GM19467 (cell line): ENCODE results near the gene SORCS2.

Source experiments
- ATAC-seq: cut with Tn5 transposase; IDR thresholded peaks from one replicate; pipeline ENCODE4 v1.9.1; 2021; ENCODE audit warnings: mild to moderate bottlenecking, moderate library complexity; ENCODE audit not compliant: unreplicated experiment

The SORCS2 gene

DNA sequence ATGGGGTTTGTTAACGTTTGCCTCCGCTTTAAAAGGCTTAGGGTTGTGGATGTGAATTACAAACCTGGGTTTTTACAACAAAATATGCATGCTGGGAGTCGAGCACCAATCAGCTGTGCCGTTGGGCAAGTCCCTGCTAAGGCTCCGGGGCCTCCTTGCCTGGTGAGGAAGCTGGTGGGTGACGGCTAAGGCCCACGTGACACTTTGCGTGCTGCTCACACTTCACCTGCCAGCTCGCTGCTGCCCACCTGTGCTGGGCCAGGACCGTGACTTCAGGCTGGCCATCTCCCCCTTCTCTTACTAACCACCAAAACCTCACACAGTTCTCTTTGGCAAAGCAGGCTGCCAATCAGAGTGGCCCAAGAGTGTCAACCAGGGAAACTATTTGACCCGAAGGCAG lies 569.0 kb downstream of the SORCS2 start:
- ATAC-seq, result no peak

DNA sequence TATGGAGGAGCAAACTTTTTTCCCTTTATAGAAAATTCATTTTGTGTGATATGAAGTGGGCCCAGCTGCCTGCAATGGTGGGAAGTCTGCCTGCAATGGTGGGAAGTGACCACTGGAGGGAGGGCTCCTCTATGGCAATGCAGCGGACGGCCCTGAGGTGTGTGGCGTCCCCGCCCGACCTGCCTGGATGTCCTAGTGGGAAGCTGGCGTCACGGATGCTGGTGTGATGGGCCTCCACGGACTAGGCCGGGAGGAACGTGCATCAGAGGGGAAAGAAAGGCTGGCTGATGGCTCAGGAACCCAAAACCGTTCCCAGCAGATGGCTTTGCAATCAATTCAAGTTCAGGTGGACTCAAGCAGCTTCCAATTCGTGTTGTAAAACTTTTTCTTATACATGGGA lies 569.4 kb downstream of the SORCS2 start:
- peak; percentile 91 for ATAC-seq

DNA sequence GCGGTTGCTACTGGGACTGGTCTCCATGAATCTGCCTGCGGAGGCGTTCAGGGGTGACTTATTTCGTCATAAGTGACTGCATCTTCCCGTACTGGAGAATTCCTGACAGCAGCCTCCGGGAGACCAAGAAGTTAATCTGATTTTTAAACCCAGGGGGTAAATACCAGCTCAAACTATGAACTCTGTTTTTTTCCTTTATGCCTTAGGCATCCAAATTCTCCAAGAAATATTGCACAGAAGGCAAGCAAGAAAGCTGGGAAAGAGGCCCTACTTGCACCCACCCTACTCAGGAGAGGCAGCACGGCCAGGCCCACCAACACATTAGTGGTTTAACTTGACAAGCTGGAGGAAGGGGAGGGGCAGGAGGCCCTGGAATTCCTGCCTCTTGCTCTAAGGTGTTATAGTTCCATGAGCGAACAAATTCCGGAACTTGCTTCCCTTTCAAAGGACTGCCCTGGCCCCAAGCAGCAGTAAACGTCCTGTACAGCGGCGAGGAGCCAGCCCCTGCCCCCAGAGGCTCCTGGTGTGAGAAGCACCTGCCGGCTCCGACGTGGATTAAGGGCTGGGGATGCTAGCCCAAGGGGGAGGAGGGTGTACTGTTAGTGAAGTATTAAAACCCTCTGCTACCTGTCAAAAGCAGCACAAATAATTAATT lies 570.2 kb downstream of the SORCS2 start:
- ATAC-seq, result no peak

DNA sequence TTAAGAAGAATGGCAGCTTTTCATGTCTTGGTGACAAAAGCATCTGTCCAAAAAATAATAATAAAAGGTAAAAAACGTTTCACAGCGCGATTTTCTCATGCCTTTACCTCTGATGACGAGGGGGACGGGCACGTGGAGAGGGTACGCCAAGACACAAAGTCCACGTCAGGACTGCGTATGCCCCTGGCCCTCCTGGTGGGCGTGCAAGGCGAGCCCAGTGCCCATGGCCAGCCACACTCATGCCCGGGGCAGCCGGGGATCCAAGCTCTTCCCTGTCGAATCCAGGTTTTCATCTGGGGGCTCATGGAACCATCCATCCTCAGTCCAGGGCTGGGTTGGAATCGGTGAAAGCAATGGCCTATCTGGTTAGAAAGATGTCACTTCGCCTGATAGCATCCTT lies 570.8 kb downstream of the SORCS2 start:
- no peak for ATAC-seq

DNA sequence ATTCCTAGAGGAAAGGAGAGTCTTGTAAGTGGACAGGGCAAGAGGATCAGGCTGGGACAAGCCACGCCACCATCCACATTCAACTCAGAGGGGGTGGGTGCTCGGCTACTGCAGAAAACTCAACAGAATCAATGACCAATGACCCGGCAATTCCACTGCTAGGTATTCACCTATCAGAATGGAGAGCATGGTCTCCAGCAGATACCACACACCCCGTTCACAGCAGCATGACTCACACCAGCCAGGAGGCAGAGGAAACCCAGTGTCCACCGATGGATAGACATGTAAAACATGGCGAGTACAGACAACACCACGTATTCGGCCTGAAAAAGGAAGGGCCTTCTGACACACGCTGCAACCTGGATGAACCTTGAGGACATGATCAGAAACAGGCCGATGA lies 571.5 kb downstream of the SORCS2 start:
- no peak for ATAC-seq

DNA sequence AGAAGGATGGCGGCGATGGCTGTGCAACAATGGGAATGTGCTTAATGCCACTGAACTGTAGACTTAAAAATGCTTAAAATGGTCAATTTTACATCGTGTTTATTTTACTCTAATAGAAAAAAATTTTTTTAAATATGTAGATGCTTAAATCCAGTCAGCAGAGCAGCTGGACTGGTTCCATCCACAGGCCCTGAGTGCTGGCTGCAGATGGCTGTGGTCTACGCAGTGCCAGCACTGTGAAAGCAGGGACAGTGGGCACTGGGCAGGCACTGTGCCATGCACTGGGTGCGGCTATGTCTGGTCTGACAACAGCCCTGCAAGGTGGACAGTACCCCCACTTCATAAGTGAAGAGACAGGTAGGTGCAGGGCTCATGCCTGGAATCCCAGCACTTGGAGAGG lies 572.1 kb downstream of the SORCS2 start:
- no peak for ATAC-seq

DNA sequence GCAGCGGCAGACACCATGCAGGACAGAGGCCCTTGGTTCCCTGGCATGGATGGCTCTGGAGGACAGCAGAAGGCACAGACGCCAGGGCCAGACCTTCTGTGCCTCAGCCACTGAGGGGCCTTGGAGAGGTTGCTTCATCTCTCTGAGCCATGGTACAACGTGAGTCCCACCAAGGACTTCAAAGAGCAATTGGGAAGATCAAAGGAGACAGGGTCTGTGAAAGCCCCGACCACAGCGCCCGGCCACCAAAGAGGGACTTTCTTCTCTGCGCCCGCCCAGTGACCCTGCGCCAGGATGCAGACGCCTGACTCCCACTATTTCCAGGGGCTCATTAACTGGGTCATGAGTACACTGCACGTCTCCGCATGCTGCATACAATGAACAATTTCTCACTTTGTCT lies 573.3 kb downstream of the SORCS2 start:
- no peak for ATAC-seq

DNA sequence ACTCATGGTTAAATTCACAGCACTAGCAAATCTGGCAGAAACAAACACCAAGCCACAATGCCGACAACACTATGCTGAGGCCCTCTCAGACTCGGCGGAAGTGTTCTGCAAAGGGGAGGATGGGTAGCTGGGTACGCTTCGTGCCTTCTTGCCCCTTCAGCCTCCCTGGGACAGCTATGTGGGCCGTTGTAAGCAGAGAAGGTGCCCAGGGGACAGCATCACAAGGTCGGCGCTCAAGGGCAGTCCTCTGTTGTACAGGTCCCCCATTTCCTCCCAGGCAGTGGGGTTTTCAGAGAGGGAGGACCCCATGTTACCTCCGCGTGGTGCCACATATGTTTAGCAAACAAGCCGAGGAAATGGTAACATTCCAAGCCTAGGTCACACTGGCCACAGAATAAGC lies 573.7 kb downstream of the SORCS2 start:
- no peak for ATAC-seq

DNA sequence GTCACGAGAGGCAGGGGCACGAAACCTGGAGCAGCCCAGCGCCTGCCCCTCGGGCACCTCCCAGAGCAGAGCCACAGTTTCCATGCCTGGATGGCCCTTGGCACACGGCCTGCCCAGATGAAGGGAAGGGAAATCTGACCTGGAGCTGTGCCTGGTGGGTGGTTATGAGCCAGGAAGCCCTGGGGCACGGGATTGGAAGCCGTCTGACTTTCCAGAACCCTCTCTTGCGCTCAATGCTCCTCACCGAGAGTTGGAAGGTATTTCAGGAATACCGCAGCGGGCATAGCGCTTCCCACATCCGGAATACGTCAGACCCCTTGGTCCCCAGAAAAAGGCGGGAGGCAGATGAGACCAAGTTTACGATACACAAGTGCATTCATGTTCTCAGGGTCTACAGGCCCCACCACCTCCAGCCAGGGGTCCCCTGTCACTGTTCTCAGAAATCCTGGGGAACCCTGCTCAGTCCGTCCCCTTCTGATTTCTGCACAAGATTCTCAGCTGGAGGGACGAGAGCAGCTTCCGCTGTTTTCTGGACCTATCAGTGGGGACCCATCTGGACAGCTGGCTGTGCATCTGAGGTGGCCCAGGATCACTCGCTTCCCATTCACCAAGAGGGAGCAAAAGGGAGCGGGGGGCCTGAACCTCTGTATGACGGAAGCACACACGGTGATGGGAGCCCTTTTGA lies 574.5 kb downstream of the SORCS2 start:
- no peak for ATAC-seq

DNA sequence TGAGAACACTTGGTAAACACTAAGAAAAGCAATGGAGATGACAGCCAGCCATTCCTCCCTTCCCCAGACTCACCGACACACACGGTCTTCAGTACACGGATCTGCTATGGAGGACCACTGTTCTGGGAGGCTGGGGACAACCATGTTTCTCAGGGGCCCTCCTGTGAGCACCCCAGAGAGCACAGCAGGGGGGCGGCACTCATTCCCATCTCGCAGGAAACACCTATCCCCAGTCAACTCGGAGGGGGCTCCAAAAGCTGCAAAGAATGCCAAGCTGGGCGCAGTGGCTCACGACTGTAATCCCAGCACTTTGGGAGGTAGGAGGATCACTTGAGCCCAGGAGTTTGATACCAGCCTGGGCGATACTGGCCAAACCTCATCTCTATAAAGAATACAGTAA lies 575.2 kb downstream of the SORCS2 start:
- ATAC-seq, result no peak

DNA sequence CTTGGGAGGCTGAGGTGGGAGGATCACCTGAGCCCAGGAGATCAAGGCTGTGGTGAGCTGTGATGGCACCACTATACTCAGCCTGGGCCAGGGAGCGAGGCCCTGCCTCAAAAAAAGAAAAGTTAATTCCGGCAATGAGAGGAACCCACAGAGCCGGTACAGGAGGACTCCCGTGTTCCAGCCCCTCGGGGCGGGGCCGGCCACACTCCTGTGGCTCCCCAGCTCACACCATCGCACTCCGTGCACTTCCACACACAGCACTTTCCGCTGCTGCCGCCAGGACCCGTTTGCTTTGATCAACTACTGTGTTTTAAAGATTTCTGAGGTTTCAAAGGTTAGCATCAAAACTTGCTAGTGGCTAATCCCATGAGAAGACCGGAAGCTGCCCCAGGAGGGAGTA lies 575.6 kb downstream of the SORCS2 start:
- no peak for ATAC-seq

DNA sequence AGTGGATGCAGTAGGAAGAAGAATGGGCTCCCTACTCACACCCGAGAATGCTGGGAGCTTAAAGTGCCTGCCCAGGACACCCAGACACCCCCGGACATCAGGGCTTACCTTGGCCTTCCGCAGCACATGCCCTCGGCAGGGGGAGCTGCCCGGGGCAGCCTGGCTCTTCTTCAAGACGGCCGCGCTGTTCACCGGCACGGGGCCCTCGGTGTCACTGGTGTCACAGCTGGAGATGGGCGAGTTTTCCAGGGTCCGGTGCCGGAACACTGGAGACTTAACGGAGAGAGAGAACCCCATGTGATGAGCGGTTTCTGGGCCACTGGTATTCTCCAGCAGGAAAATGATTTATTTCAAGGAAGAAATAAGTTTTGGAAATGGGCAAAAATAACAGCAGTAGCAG lies 576.4 kb downstream of the SORCS2 start:
- ATAC-seq, result no peak

DNA sequence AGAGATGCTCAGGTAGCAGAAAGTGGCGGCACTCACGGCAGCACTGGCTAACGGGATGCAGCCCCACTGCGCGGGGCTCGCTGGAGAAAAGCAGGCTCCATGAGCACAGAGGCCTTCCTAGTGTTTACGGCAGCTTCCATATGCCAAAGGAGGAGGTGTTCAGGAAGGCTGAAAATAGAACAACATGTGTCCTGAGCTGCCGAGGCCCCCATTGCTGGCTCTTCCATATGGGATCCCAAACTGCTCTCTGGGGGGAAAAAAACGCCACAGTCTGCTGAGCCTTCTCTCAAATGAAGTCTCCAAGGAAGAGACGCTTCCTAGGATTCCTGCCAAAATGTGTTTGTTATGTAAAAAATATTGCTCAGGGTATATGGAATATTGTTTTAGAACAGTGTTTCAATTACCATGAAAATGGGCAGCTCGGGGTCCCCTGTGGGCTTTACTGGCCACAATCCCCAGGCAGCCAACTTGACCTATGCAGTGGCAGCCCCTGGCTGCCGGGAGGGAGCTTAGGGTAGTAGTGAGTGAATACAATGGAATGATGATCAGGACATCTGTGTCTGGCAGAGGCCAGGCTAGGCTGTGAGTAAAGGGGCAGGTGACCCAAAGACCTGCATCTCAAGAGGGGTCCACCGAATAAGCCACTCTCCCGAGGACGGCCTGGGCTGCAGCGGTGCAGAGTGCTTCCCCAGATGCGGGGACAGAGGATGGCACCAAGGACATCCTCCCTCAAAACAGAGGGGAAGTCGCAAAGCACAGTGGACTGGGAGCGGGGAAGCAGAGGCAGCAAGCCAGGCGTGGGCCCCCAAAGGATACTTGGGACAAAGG lies 577.3 kb downstream of the SORCS2 start:
- no peak for ATAC-seq

DNA sequence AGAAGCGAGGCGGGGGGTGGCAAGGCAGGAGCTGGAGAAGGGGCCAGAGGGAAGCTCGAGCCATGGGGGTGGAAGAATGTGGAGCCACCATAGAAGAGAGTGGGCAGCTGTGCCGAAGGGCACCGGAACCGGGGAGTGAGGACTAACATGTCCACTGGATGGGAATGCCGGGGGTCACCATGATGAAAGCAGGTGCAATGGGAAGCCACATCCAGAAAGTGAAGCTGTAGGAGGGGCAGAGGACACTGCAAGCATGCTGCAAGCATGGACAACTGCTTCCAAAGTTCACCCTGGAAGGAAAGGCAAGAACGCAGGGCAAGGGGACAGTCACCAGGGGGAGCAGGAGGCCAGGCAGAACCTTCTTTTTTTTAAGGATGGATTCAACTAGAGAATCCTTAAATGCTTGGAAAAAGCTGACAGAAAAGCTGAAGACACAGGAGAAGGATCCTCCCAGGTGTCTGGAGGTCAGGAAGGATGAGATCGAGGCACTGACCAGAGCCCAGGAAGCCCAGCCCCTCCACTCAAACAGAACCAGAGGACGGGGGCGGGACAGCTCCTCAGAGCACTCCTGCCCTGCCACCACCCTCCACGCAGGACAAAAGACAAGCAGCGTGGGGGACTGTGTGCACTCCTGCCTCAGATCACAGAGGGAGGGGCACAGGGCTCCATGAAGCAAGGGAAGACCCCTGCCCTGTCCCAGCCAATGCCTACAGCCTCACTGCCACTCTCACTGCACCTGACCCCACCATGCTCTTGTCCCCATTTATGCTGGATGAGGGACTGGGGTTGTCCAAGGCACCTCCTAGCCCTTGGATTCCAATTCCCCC lies 578.1 kb downstream of the SORCS2 start:
- ATAC-seq, result no peak

DNA sequence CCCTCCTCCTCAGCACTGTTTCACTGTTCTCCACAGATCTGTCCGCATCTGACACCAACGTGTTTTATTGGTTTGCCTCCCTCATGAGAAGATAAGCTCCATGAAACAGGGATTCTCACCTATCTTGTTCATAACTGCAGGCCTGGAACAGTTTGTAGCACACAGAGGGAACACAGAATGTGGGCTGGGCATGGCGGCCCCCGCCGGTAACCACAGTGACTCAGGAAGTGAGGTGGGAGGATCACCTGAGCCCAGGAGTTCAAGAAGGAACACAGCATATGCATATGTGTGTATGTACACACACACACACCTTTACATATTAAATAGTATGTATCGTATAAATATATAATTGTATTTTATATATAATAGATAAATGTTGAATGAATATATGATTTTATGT lies 578.7 kb downstream of the SORCS2 start:
- ATAC-seq, result no peak

DNA sequence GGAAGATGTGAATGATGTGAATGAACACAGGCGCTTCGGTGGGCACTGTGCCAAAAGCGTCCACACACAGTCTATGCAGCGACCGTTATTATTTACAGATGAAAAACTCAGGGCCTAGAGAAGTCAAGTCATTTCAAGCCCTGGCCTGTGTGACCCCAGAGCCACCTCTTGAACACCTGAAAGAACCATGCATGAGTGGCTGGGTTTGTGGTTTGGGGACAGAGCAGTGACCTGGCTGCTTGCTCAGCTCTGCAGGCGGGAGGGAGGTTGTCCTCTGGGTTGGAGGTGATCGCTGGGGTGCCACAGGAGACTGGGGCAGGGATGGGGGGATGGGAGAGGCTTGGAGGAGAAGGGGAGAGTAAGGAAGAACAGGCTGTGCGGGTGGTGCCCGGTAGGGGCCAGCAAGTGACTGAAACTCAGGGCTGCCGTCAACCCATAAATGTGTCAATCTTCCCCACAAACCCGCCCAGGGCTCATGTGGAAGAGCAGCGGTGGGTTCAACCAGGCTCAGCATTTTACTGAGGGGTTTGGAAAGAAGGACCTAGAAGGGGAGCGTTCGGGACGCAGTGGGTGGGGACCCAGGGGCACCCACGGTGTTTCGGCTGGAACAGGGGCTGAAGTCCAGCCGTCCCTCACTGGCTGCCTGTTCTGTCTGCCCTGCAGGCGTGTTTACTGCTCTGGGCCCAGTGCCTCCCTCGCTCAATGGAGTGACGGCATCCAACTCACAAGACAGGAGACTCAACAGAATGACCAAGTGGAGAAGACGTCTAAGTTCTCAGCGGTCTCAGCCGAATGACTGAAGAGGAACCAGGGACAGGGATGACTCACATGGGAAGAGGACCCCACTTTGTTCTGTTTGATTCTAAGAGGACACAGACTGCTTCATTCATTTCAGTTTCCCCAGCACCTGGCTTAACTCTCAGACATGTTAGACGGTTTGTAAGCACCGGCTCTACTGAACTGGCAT lies 579.5 kb downstream of the SORCS2 start:
- peak; percentile 69 for ATAC-seq

DNA sequence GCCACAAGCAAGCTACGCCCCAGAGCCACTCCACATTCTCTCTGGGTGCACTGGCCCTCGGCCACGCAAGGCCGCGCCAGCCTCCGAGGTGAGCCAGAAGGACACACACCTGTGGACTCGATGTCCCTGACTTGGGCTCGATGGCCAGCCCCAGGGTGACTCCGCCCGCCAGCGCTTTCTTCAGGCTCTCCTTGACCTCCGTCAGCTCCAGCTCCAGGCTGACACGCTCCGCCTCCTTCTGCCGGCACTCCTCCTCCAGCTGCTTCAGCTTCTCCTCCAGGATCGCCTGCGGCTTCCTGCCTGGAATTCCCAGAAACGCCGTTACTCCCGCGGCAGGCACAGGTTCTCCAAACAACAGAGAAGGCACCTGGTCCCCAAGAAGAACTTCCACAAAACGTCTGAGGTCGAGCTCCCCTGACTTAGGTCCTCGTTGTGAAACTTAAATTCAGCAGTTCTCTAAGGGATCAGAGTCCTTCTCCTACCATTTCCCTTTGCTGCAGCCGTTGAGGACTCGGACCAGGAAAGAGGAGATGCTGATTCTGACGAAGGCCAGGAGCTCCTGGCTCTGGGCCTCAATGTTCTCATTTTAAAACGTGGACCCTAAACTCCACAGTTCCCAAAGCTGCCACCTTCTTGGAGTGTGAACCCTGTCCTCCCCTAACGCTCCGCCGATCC lies 580.5 kb downstream of the SORCS2 start:
- no peak for ATAC-seq

DNA sequence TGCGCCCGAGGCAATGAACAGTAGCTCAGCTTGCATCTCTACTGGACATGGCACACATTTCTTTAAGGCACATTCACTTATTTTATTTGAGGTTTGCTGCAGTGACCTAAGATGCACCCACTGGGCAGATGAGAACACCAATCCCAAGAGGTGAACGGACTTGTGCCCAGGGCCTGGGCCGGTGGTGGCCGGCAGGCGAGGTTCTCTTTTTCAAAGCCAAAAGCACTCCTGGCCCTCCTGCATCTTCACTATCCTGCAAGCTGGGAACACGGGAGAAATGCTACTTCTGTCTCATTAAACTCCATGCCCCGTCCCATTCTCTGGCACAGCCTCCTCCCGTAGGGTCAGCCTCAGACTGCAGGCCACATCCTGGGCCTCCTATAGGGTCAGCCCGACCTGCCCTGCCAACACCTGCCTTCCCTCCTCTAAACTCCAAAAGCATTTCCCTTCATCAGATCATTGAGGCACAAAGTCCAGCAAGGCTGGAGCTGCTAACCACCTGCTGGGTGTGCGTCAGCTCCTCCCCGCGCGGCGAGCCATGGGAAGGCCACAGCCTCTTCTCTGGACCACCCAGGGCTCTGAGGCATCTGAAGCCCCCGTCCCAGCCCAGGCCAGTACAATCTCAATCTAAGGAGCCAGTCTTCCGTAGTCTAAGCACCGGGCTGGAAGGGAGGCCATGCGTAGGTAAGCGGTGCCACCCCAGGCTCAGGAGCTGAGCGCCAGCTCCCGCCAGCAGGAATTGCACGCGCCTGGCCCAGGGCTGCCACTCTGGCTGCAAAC lies 581.3 kb downstream of the SORCS2 start:
- no peak for ATAC-seq
